NCI-H2196 (cell line): ENCODE results near the gene GFER.
"Not testable (repeated sequence)": the region's sequence is repeated elsewhere in the genome, so short reads cannot be mapped to it uniquely, and the experiment has no call there.

ENCODE experiments used
- DNase-seq: peaks from one replicate; lab custom pipeline; 2025; ENCODE audit not compliant: unreplicated experiment; lab: John Stamatoyannopoulos, UW

GFER gene

GRCh38 chr16:1983544-1984346, at the start of gene GFER:
TSS of gene GFER (plus strand) at chr16:1984193. CDS start at chr16:1984219, 26 bp downstream.
- peak; percentile 96 for DNase-seq

GRCh38 chr16:1936945-1937479, 47.0 kb upstream of the GFER start:
- no peak for DNase-seq

- DNase-seq: no peak
Observed at GRCh38 chr16:1938316-1938715, 45.7 kb upstream of the GFER start.

- DNase-seq: no peak
Observed at GRCh38 chr16:1938910-1939309, 45.1 kb upstream of the GFER start.

- DNase-seq: not testable (repeated sequence)
Observed at GRCh38 chr16:1939833-1940232, 44.2 kb upstream of the GFER start.

- DNase-seq: no peak
Observed at GRCh38 chr16:1940273-1941161, 43.5 kb upstream of the GFER start.

GRCh38 chr16:1941162-1942046, 42.6 kb upstream of the GFER start:
- DNase-seq: no peak

GRCh38 chr16:1942047-1942809, 41.8 kb upstream of the GFER start:
- DNase-seq: no peak

GRCh38 chr16:1942810-1943726, 40.9 kb upstream of the GFER start, which contains the start of gene MSRB1:
TSS of gene MSRB1 (minus strand) at chr16:1943199. CDS start at chr16:1943156, 43 bp downstream.
- DNase-seq: peak; percentile 100

GRCh38 chr16:1944612-1945199, 39.3 kb upstream of the GFER start:
- DNase-seq: no peak

GRCh38 chr16:1945559-1946391, 38.2 kb upstream of the GFER start:
- DNase-seq: no peak

GRCh38 chr16:1946495-1947368, 37.3 kb upstream of the GFER start:
- DNase-seq: no peak

GRCh38 chr16:1947369-1947670, 36.7 kb upstream of the GFER start:
- no peak for DNase-seq

- DNase-seq: no peak
Observed at GRCh38 chr16:1949507-1949906, 34.5 kb upstream of the GFER start.

GRCh38 chr16:1950047-1950446, 33.9 kb upstream of the GFER start:
- no peak for DNase-seq

GRCh38 chr16:1950559-1950958, 33.4 kb upstream of the GFER start:
- DNase-seq: no peak

GRCh38 chr16:1953734-1954133, 30.3 kb upstream of the GFER start:
- no peak for DNase-seq
